Mesendoderm (in vitro differentiated cells): ENCODE results near the gene TMEM181.

Experiments used
- DNase-seq: peaks from one replicate; pipeline ENCODE4 v3.0.0; 2013
- H2AK5ac ChIP-seq: 2 replicates; pipeline ENCODE4 v1.6.1; 2013; ENCODE audit warnings: low read length, inconsistent platforms
- H2BK120ac ChIP-seq: 2 replicates; pipeline ENCODE4 v1.6.1; 2013; ENCODE audit warnings: low read depth, mild to moderate bottlenecking, low read length, moderate library complexity, mixed read lengths
- H2BK15ac ChIP-seq: replicated peaks from 2 replicates; pipeline ENCODE4 v1.6.1; 2013; ENCODE audit warnings: low read depth, mild to moderate bottlenecking, moderate library complexity
- H2BK5ac ChIP-seq: 2 replicates; pipeline ENCODE4 v1.6.1; 2013; ENCODE audit warnings: low read length, inconsistent platforms
- H3K18ac ChIP-seq: 2 replicates; pipeline ENCODE4 v1.6.1; 2013; ENCODE audit warnings: mild to moderate bottlenecking, low read length, mixed read lengths
- H3K23ac ChIP-seq: one replicate; pipeline ENCODE4 v1.6.1; 2013; ENCODE audit warnings: low read length
- H3K27ac ChIP-seq: 2 replicates; pipeline ENCODE4 v1.5.1; 2013; ENCODE audit warnings: low read depth, mild to moderate bottlenecking, inconsistent platforms, low read length, moderate library complexity
- H3K27me3 ChIP-seq: 2 replicates; pipeline ENCODE4 v1.6.1; 2013; ENCODE audit warnings: low read length, control low read depth, mild to moderate bottlenecking, inconsistent platforms; ENCODE audit not compliant: insufficient read depth, poor library complexity
- H3K36me3 ChIP-seq: 2 replicates; pipeline ENCODE4 v1.6.1; 2013; ENCODE audit warnings: low read length, inconsistent platforms; ENCODE audit not compliant: control insufficient read depth, insufficient read depth
- H3K4ac ChIP-seq: one replicate; pipeline ENCODE4 v1.6.1; 2013; ENCODE audit warnings: low read depth, mild to moderate bottlenecking, low read length, moderate library complexity
- H3K4me1 ChIP-seq: 2 replicates; pipeline ENCODE4 v1.6.1; 2013; ENCODE audit warnings: low read depth, low read length, inconsistent platforms; ENCODE audit not compliant: control insufficient read depth
- H3K4me2 ChIP-seq: 2 replicates; pipeline ENCODE4 v1.6.1; 2013; ENCODE audit warnings: low read length
- H3K4me3 ChIP-seq: 2 replicates; pipeline ENCODE4 v1.5.1; 2013; ENCODE audit warnings: mild to moderate bottlenecking, low read length
- H3K56ac ChIP-seq: one replicate; pipeline ENCODE4 v1.6.1; 2013; ENCODE audit warnings: low read length
- H3K79me1 ChIP-seq: 2 replicates; pipeline ENCODE4 v1.6.1; 2013; ENCODE audit warnings: low read length, inconsistent platforms
- H3K79me2 ChIP-seq: 2 replicates; pipeline ENCODE4 v1.6.1; 2013; ENCODE audit warnings: mild to moderate bottlenecking, low read length; ENCODE audit not compliant: control insufficient read depth, insufficient read depth
- H3K9ac ChIP-seq: 2 replicates; pipeline ENCODE4 v1.6.1; 2013; ENCODE audit warnings: low read length, inconsistent platforms
- H4K5ac ChIP-seq: one replicate; pipeline ENCODE4 v1.6.1; 2013; ENCODE audit warnings: low read length
- H4K8ac ChIP-seq: one replicate; pipeline ENCODE4 v1.6.1; 2013; ENCODE audit warnings: low read depth, mild to moderate bottlenecking, control low read depth, low read length, moderate library complexity
- WGBS: extraction: QIAGEN DNeasy Blood & Tissue Kit; methylation state at CpG from one replicate; pipeline ENCODE4 v1.1.7; 2013; ENCODE audit warnings: low lambda C conversion rate, missing lambda C conversion rate; ENCODE audit not compliant: insufficient coverage; ENCODE audit errors: extremely low coverage; 5-methylcytosine and 5-hydroxymethylcytosine counted together

The TMEM181 gene

GRCh38 chr6:158607411-158608170 is 47.7 kb downstream of the TMEM181 start:
- peaks cover 1% of the 10 kb centered on the region for H3K36me3 ChIP-seq
- no CpG with 5 or more reads among the region's 14 CpGs for WGBS
- no peak overlapping the region for H2BK120ac ChIP-seq

GRCh38 chr6:158608221-158608620 is 48.3 kb downstream of the TMEM181 start:
- H3K79me1 ChIP-seq = peaks cover 1% of the 10 kb centered on the region
- H2BK15ac ChIP-seq = no peak overlapping the region
- DNase-seq = no peak
- H3K27me3 ChIP-seq = no peaks in the 10 kb centered on the region
- H3K4ac ChIP-seq = no peak overlapping the region
- H4K8ac ChIP-seq = no peak overlapping the region
- no peak overlapping the region for H3K4me2 ChIP-seq
- H3K9ac ChIP-seq = no peak overlapping the region
- H2BK5ac ChIP-seq = no peak overlapping the region
- no peak overlapping the region for H2AK5ac ChIP-seq
- H3K4me3 ChIP-seq = no peak overlapping the region
- no peak overlapping the region for H3K27ac ChIP-seq
- no peaks in the 10 kb centered on the region for H3K79me2 ChIP-seq
- H3K4me1 ChIP-seq = peaks cover 12% of the 10 kb centered on the region
- no peak overlapping the region for H2BK120ac ChIP-seq
- H4K5ac ChIP-seq = no peak overlapping the region
- no peak overlapping the region for H3K23ac ChIP-seq
- peaks cover 1% of the 10 kb centered on the region for H3K36me3 ChIP-seq
- WGBS = no CpG with 5 or more reads among the region's 12 CpGs
- H3K56ac ChIP-seq = no peak overlapping the region
- H3K18ac ChIP-seq = no peak overlapping the region

More at GRCh38 chr6:158607411-158608170, 47.7 kb downstream of the TMEM181 start:
- H3K4me2 ChIP-seq = no peak overlapping the region
- H2BK15ac ChIP-seq = no peak overlapping the region
- no peak overlapping the region for H4K5ac ChIP-seq
- H3K79me2 ChIP-seq = no peaks in the 10 kb centered on the region
- no peak overlapping the region for H3K4ac ChIP-seq
- H2AK5ac ChIP-seq = no peak overlapping the region
- no peak overlapping the region for H3K23ac ChIP-seq
- no peak overlapping the region for H3K27ac ChIP-seq
- H3K79me1 ChIP-seq = peaks cover 3% of the 10 kb centered on the region
- DNase-seq = no peak
- H3K18ac ChIP-seq = no peak overlapping the region
- H3K4me1 ChIP-seq = peaks cover 12% of the 10 kb centered on the region
- no peak overlapping the region for H4K8ac ChIP-seq
- no peak overlapping the region for H3K9ac ChIP-seq
- no peak overlapping the region for H2BK5ac ChIP-seq
- H3K27me3 ChIP-seq = no peaks in the 10 kb centered on the region
- no peak overlapping the region for H3K56ac ChIP-seq
- no peak overlapping the region for H3K4me3 ChIP-seq

GRCh38 chr6:158609455-158610155 is 49.7 kb downstream of the TMEM181 start:
- Histone ChIP-seq H3K9ac (no peak overlapping the region), H3K4me1 (peaks cover 12% of the 10 kb centered on the region), H4K8ac (no peak overlapping the region), H3K27me3 (no peaks in the 10 kb centered on the region), H3K56ac (no peak overlapping the region), H2BK15ac (no peak overlapping the region), H4K5ac (no peak overlapping the region), H3K18ac (no peak overlapping the region), H3K4me3 (no peak overlapping the region), H3K79me2 (no peaks in the 10 kb centered on the region), H3K36me3 (peaks cover 1% of the 10 kb centered on the region), H3K4me2 (no peak overlapping the region), H3K4ac (no peak overlapping the region), H3K23ac (no peak overlapping the region), H3K27ac (no peak overlapping the region), H3K79me1 (no peaks in the 10 kb centered on the region), H2AK5ac (no peak overlapping the region), H2BK5ac (no peak overlapping the region), H2BK120ac (no peak overlapping the region)
- no peak for DNase-seq
- WGBS = no CpG with 5 or more reads among the region's 13 CpGs

GRCh38 chr6:158610319-158610968 is 50.6 kb downstream of the TMEM181 start:
- no peak overlapping the region for H3K4me2 ChIP-seq
- H2AK5ac ChIP-seq = no peak overlapping the region
- no peak overlapping the region for H2BK15ac ChIP-seq
- H4K5ac ChIP-seq = no peak overlapping the region
- H3K79me1 ChIP-seq = no peaks in the 10 kb centered on the region
- H2BK120ac ChIP-seq = no peak overlapping the region
- no peak overlapping the region for H3K23ac ChIP-seq
- DNase-seq = no peak
- no peak overlapping the region for H3K4me3 ChIP-seq
- no peak overlapping the region for H4K8ac ChIP-seq
- no peaks in the 10 kb centered on the region for H3K27me3 ChIP-seq
- H3K18ac ChIP-seq = no peak overlapping the region
- H3K27ac ChIP-seq = no peak overlapping the region
- peaks cover 1% of the 10 kb centered on the region for H3K36me3 ChIP-seq
- no peak overlapping the region for H3K56ac ChIP-seq
- H3K79me2 ChIP-seq = no peaks in the 10 kb centered on the region
- WGBS = no CpG with 5 or more reads among the region's 9 CpGs
- no peak overlapping the region for H2BK5ac ChIP-seq
- H3K4me1 ChIP-seq = peaks cover 12% of the 10 kb centered on the region
- H3K4ac ChIP-seq = no peak overlapping the region
- no peak overlapping the region for H3K9ac ChIP-seq

- Histone ChIP-seq H3K27me3 (no peaks in the 10 kb centered on the region), H3K36me3 (peaks cover 1% of the 10 kb centered on the region), H3K4me2 (peak overlapping the region; percentile 0), H4K5ac (no peak overlapping the region), H3K79me1 (no peaks in the 10 kb centered on the region), H3K23ac (no peak overlapping the region), H3K4me1 (peaks cover 12% of the 10 kb centered on the region), H2BK15ac (no peak overlapping the region), H3K4me3 (no peak overlapping the region), H3K18ac (peak overlapping the region; percentile 72), H4K8ac (no peak overlapping the region), H3K9ac (peak overlapping the region; percentile 10), H3K4ac (no peak overlapping the region), H3K56ac (peak overlapping the region; percentile 26), H2AK5ac (peak overlapping the region; percentile 1), H2BK5ac (peak overlapping the region; percentile 77), H2BK120ac (no peak overlapping the region), H3K79me2 (no peaks in the 10 kb centered on the region), H3K27ac (peak overlapping the region; percentile 69)
- no CpG with 5 or more reads among the region's 3 CpGs for WGBS
- no peak for DNase-seq
Observed at GRCh38 chr6:158611039-158611438, 51.1 kb downstream of the TMEM181 start.
